Neural crest cell (in vitro differentiated cells): ENCODE data around the gene WFIKKN2. TPM values are rescaled to one million over a fixed set of nuclear protein-coding genes. Genes with fewer than 3 reads are reported as not detected.

Experiments
- DNase-seq: peaks from one replicate; pipeline ENCODE4 v3.0.0; 2021; ENCODE audit warnings: low read depth, mixed read lengths, low spot score
- H3K27ac Mint-ChIP-seq: one replicate; pipeline ENCODE4 v1.8.0; 2021; ENCODE audit warnings: mild to moderate bottlenecking, mixed read lengths; ENCODE audit not compliant: unreplicated experiment
- H3K27me3 Mint-ChIP-seq: 2 replicates; pipeline ENCODE4 v1.8.0; 2021; ENCODE audit warnings: low read depth, mild to moderate bottlenecking, mixed read lengths
- H3K36me3 Mint-ChIP-seq: 2 replicates; pipeline ENCODE4 v1.8.0; 2021; ENCODE audit warnings: low read depth, mild to moderate bottlenecking, mixed read lengths
- H3K4me1 Mint-ChIP-seq: 2 replicates; pipeline ENCODE4 v1.8.0; 2021; ENCODE audit warnings: mixed read lengths
- H3K4me3 Mint-ChIP-seq: one replicate; pipeline ENCODE4 v1.8.0; 2021; ENCODE audit warnings: mild to moderate bottlenecking, mixed read lengths
- H3K9me3 Mint-ChIP-seq: 2 replicates; pipeline ENCODE4 v1.8.0; 2021; ENCODE audit warnings: mixed read lengths
- CTCF ChIP-seq: fragments of 200-600 bp; sonication (generic); conservative IDR thresholded peaks from 2 replicates; pipeline ENCODE4 v1.5.0; 2021; ENCODE audit warnings: antibody characterized with exemption, mild to moderate bottlenecking
- total RNA-seq: library from RNA; stranded (reverse); gene quantifications from 2 replicates; pipeline ENCODE4 v1.2.1, GENCODE V29; 2021

The WFIKKN2 gene
- total RNA-seq, 1 donor from 2014 or later: 0.09 TPM

- no peak for DNase-seq
- Mint-ChIP-seq H3K9me3 (no peaks in the 10 kb centered on the region), H3K27ac (no peak overlapping the region), H3K4me3 (no peak overlapping the region), H3K4me1 (peaks cover 58% of the 10 kb centered on the region), H3K36me3 (no peaks in the 10 kb centered on the region), H3K27me3 (no peaks in the 10 kb centered on the region)
- TF ChIP-seq CTCF: no peak
These were observed 3.0 kb upstream of the WFIKKN2 start for GRCh38 chr17:50832267-50832863.

GRCh38 chr17:50832864-50833381 is 2.5 kb upstream of the WFIKKN2 start:
- DNase-seq: no peak
- Mint-ChIP-seq H3K27me3 (no peaks in the 10 kb centered on the region), H3K27ac (no peak overlapping the region), H3K4me1 (peaks cover 58% of the 10 kb centered on the region), H3K4me3 (no peak overlapping the region), H3K36me3 (no peaks in the 10 kb centered on the region), H3K9me3 (no peaks in the 10 kb centered on the region)
- no peak for TF ChIP-seq CTCF

- no peak for DNase-seq
- no peak overlapping the region for H3K27ac Mint-ChIP-seq
- H3K4me1 Mint-ChIP-seq: peaks cover 55% of the 10 kb centered on the region
- no peak overlapping the region for H3K4me3 Mint-ChIP-seq
- H3K27me3 Mint-ChIP-seq: no peaks in the 10 kb centered on the region
- no peaks in the 10 kb centered on the region for H3K36me3 Mint-ChIP-seq
- no peak for TF ChIP-seq CTCF
- H3K9me3 Mint-ChIP-seq: no peaks in the 10 kb centered on the region
These were observed 1.6 kb upstream of the WFIKKN2 start for GRCh38 chr17:50833510-50834428.

GRCh38 chr17:50834429-50835300 is 721 bp upstream of the WFIKKN2 start:
- DNase-seq: no peak
- no peak overlapping the region for H3K4me3 Mint-ChIP-seq
- H3K27me3 Mint-ChIP-seq: no peaks in the 10 kb centered on the region
- H3K36me3 Mint-ChIP-seq: no peaks in the 10 kb centered on the region
- peaks cover 46% of the 10 kb centered on the region for H3K4me1 Mint-ChIP-seq
- H3K27ac Mint-ChIP-seq: peak overlapping the region; percentile 27
- TF ChIP-seq CTCF: no peak
- no peaks in the 10 kb centered on the region for H3K9me3 Mint-ChIP-seq

GRCh38 chr17:50836826-50837225 is 1.4 kb downstream of the WFIKKN2 start:
- Mint-ChIP-seq H3K9me3 (no peaks in the 10 kb centered on the region), H3K4me3 (no peak overlapping the region), H3K27ac (no peak overlapping the region), H3K4me1 (peaks cover 29% of the 10 kb centered on the region), H3K27me3 (no peaks in the 10 kb centered on the region), H3K36me3 (no peaks in the 10 kb centered on the region)
- no peak for DNase-seq
- no peak for TF ChIP-seq CTCF
